Measurements from ENCODE around the gene TOGARAM1.

Gene TOGARAM1

GRCh38 chr14:44961554-44962333 lies at the start of gene TOGARAM1, which contains the start of gene KLHL28:
Gene TOGARAM1 (plus strand): TSS chr14:44962190. CDS start chr14:44962422, 232 bp downstream.
Gene KLHL28 (minus strand): TSS chr14:44961947. CDS start chr14:44945928, 16,019 bp downstream.
- Mint-ChIP-seq H3K9me3 (no peaks in the 10 kb centered on the region), H3K4me3 (no peak within 1 kb of the TSS), H3K4me1 (peaks cover 45% of the 10 kb centered on the region), H3K27me3 (no peaks in the 10 kb centered on the region), H3K27ac (peak within 1 kb of the TSS in 1 of 2 donors; percentile 41)
- peak; percentile 95 for ATAC-seq
- DNase-seq: peak; percentile 91 to 97

- Mint-ChIP-seq H3K4me3 (no peak overlapping the region), H3K9me3 (no peaks in the 10 kb centered on the region), H3K4me1 (no peaks in the 10 kb centered on the region), H3K27ac (no peak overlapping the region), H3K27me3 (peaks cover 29% of the 10 kb centered on the region)
- DNase-seq: no peak
- ATAC-seq: no peak
Observed at GRCh38 chr14:44914849-44915248, 47.1 kb upstream of the TOGARAM1 start.

- Mint-ChIP-seq H3K4me1 (no peaks in the 10 kb centered on the region), H3K4me3 (no peak overlapping the region), H3K27ac (peak overlapping the region in 1 of 2 donors; percentile 59), H3K9me3 (no peaks in the 10 kb centered on the region), H3K27me3 (no peaks in the 10 kb centered on the region)
- DNase-seq (no peak), ATAC-seq (no peak)
Observed at GRCh38 chr14:44928793-44929192, 33.2 kb upstream of the TOGARAM1 start.

- Mint-ChIP-seq H3K4me1 (no peaks in the 10 kb centered on the region), H3K4me3 (no peak overlapping the region), H3K9me3 (peaks cover 0 to 7% of the 10 kb centered on the region in 2 donors), H3K27ac (no peak overlapping the region), H3K27me3 (no peaks in the 10 kb centered on the region)
- no peak for DNase-seq
- no peak for ATAC-seq
Observed at GRCh38 chr14:44935155-44935554, 26.8 kb upstream of the TOGARAM1 start.

- H3K27me3 Mint-ChIP-seq: no peaks in the 10 kb centered on the region
- DNase-seq: no peak
- H3K4me3 Mint-ChIP-seq: no peak overlapping the region
- H3K27ac Mint-ChIP-seq: no peak overlapping the region
- peaks cover 8 to 18% of the 10 kb centered on the region in 2 donors for H3K9me3 Mint-ChIP-seq
- no peak for ATAC-seq
- H3K4me1 Mint-ChIP-seq: peaks cover 8% of the 10 kb centered on the region
Observed at GRCh38 chr14:44937547-44937946, 24.4 kb upstream of the TOGARAM1 start.

GRCh38 chr14:44940211-44940610 lies 21.8 kb upstream of the TOGARAM1 start:
- no peaks in the 10 kb centered on the region for H3K27me3 Mint-ChIP-seq
- peak overlapping the region in 1 of 2 donors; percentile 0 for H3K27ac Mint-ChIP-seq
- peaks cover 8% of the 10 kb centered on the region for H3K4me1 Mint-ChIP-seq
- H3K4me3 Mint-ChIP-seq: no peak overlapping the region
- no peak for DNase-seq
- H3K9me3 Mint-ChIP-seq: peaks cover 8 to 18% of the 10 kb centered on the region in 2 donors
- ATAC-seq: no peak

GRCh38 chr14:44940944-44941343 lies 21.0 kb upstream of the TOGARAM1 start:
- Mint-ChIP-seq H3K4me1 (peaks cover 8% of the 10 kb centered on the region), H3K27ac (peak overlapping the region in 1 of 2 donors; percentile 72), H3K9me3 (peaks cover 8 to 18% of the 10 kb centered on the region in 2 donors), H3K27me3 (no peaks in the 10 kb centered on the region), H3K4me3 (no peak overlapping the region)
- DNase-seq: no peak
- no peak for ATAC-seq

- no peak overlapping the region for H3K27ac Mint-ChIP-seq
- peaks cover 8% of the 10 kb centered on the region for H3K4me1 Mint-ChIP-seq
Observed at GRCh38 chr14:44941591-44941990, 20.4 kb upstream of the TOGARAM1 start.

GRCh38 chr14:44942436-44942835 lies 19.6 kb upstream of the TOGARAM1 start:
- Mint-ChIP-seq H3K4me3 (no peak overlapping the region), H3K4me1 (peaks cover 11% of the 10 kb centered on the region), H3K27ac (peak overlapping the region in 1 of 2 donors; percentile 1), H3K9me3 (peaks cover 8 to 26% of the 10 kb centered on the region in 2 donors), H3K27me3 (no peaks in the 10 kb centered on the region)
- DNase-seq (no peak), ATAC-seq (no peak)

More at GRCh38 chr14:44941591-44941990, 20.4 kb upstream of the TOGARAM1 start:
- H3K27me3 Mint-ChIP-seq: no peaks in the 10 kb centered on the region
- peaks cover 8 to 18% of the 10 kb centered on the region in 2 donors for H3K9me3 Mint-ChIP-seq
- ATAC-seq (no peak), DNase-seq (no peak)
- H3K4me3 Mint-ChIP-seq: no peak overlapping the region

- no peak overlapping the region for H3K4me3 Mint-ChIP-seq
- no peak for DNase-seq
- no peak for ATAC-seq
- peaks cover 11% of the 10 kb centered on the region for H3K4me1 Mint-ChIP-seq
- H3K9me3 Mint-ChIP-seq: peaks cover 12 to 25% of the 10 kb centered on the region in 2 donors
- H3K27me3 Mint-ChIP-seq: no peaks in the 10 kb centered on the region
- no peak overlapping the region for H3K27ac Mint-ChIP-seq
Observed at GRCh38 chr14:44944107-44944506, 17.9 kb upstream of the TOGARAM1 start.

- Mint-ChIP-seq H3K9me3 (peaks cover 12 to 18% of the 10 kb centered on the region in 2 donors), H3K4me1 (peaks cover 11% of the 10 kb centered on the region), H3K4me3 (no peak overlapping the region), H3K27ac (no peak overlapping the region), H3K27me3 (no peaks in the 10 kb centered on the region)
- no peak for DNase-seq
- no peak for ATAC-seq
Observed at GRCh38 chr14:44945264-44945663, 16.7 kb upstream of the TOGARAM1 start.

GRCh38 chr14:44951051-44951450 lies 10.9 kb upstream of the TOGARAM1 start:
- H3K27me3 Mint-ChIP-seq: no peaks in the 10 kb centered on the region
- peaks cover 4 to 8% of the 10 kb centered on the region in 2 donors for H3K9me3 Mint-ChIP-seq
- no peak for DNase-seq
- no peak for ATAC-seq
- H3K4me1 Mint-ChIP-seq: peaks cover 21% of the 10 kb centered on the region
- no peak overlapping the region for H3K4me3 Mint-ChIP-seq
- peak overlapping the region in 1 of 2 donors; percentile 61 for H3K27ac Mint-ChIP-seq

GRCh38 chr14:44952391-44953110 lies 9.4 kb upstream of the TOGARAM1 start:
- H3K27me3 Mint-ChIP-seq: no peaks in the 10 kb centered on the region
- DNase-seq (no peak), ATAC-seq (no peak)
- peaks cover 22% of the 10 kb centered on the region for H3K4me1 Mint-ChIP-seq
- H3K27ac Mint-ChIP-seq: no peak overlapping the region
- H3K9me3 Mint-ChIP-seq: peaks cover 0 to 4% of the 10 kb centered on the region in 2 donors
- H3K4me3 Mint-ChIP-seq: no peak overlapping the region

- H3K4me3 Mint-ChIP-seq: no peak overlapping the region
- peaks cover 27% of the 10 kb centered on the region for H3K4me1 Mint-ChIP-seq
- no peak overlapping the region for H3K27ac Mint-ChIP-seq
- no peaks in the 10 kb centered on the region for H3K27me3 Mint-ChIP-seq
- no peaks in the 10 kb centered on the region for H3K9me3 Mint-ChIP-seq
- ATAC-seq (no peak), DNase-seq (no peak)
Observed at GRCh38 chr14:44954750-44955149, 7.2 kb upstream of the TOGARAM1 start.

- Mint-ChIP-seq H3K4me1 (peaks cover 34% of the 10 kb centered on the region), H3K9me3 (no peaks in the 10 kb centered on the region), H3K4me3 (no peak overlapping the region), H3K27ac (no peak overlapping the region), H3K27me3 (no peaks in the 10 kb centered on the region)
- ATAC-seq (no peak), DNase-seq (no peak)
Observed at GRCh38 chr14:44955528-44955927, 6.5 kb upstream of the TOGARAM1 start.

GRCh38 chr14:44956866-44957265 lies 5.1 kb upstream of the TOGARAM1 start:
- H3K4me1 Mint-ChIP-seq: peaks cover 29% of the 10 kb centered on the region

More at GRCh38 chr14:44956866-44957265, 5.1 kb upstream of the TOGARAM1 start:
- ATAC-seq: no peak
- no peaks in the 10 kb centered on the region for H3K9me3 Mint-ChIP-seq
- H3K27ac Mint-ChIP-seq: no peak overlapping the region
- DNase-seq: no peak
- no peak overlapping the region for H3K4me3 Mint-ChIP-seq
- H3K27me3 Mint-ChIP-seq: no peaks in the 10 kb centered on the region

Data from stimulated activated naive CD8-positive, alpha-beta T cell treated with anti-CD3 and anti-CD28 coated beads, Interleukin-15, amount 100 ng/mL, for 72 hours (primary cell).